ENCODE results near the gene PKN3. TPM values are rescaled to one million over a fixed set of nuclear protein-coding genes. Genes with fewer than 3 reads are reported as not detected.
"Not testable (repeated sequence)": the region's sequence is repeated elsewhere in the genome, so short reads cannot be mapped to it uniquely, and the experiment has no call there.

The PKN3 gene
- total RNA-seq, 1 donor, result 3.6 TPM

- TF ChIP-seq, protein P1, sequence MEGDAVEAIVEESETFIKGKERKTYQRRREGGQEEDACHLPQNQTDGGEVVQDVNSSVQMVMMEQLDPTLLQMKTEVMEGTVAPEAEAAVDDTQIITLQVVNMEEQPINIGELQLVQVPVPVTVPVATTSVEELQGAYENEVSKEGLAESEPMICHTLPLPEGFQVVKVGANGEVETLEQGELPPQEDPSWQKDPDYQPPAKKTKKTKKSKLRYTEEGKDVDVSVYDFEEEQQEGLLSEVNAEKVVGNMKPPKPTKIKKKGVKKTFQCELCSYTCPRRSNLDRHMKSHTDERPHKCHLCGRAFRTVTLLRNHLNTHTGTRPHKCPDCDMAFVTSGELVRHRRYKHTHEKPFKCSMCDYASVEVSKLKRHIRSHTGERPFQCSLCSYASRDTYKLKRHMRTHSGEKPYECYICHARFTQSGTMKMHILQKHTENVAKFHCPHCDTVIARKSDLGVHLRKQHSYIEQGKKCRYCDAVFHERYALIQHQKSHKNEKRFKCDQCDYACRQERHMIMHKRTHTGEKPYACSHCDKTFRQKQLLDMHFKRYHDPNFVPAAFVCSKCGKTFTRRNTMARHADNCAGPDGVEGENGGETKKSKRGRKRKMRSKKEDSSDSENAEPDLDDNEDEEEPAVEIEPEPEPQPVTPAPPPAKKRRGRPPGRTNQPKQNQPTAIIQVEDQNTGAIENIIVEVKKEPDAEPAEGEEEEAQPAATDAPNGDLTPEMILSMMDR (IDR thresholded peaks at IDR 0.05; ENCODE audit: insufficient read depth, low read length), result no peak
- no peak for DNase-seq (ENCODE audit: low read depth)
- H3K4me3 ChIP-seq (ENCODE audit: low read depth, low read length), result no peak overlapping the region
Observed at GRCh38 chr9:128685636-128686489, 16.4 kb upstream of the PKN3 start.

DNA sequence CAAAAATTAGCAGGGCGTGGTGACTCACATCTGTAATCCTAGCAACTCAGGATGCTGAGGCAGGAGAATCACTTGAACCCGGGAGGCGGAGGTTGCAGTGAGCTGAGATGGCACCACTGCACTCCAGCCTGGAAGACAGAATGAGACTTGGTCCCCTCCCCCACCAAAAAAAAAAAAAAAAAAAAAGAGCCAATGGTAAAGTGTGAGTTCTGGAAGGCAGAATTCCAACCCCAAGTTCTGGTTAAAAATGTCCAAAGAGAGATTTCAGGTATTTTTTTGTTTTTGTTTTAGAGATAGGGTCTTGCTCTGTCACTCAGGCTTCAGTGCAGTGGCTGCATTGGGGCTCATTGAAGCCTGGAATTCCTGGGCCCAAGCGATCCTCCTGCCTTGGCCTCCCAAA, 14.8 kb upstream of the PKN3 start:
- H3K4me3 ChIP-seq (ENCODE audit: low read depth, low read length), result no peak overlapping the region
- TF ChIP-seq, protein P1 (IDR thresholded peaks at IDR 0.05; ENCODE audit: insufficient read depth, low read length), result no peak
- no peak for DNase-seq (ENCODE audit: low read depth)

DNA sequence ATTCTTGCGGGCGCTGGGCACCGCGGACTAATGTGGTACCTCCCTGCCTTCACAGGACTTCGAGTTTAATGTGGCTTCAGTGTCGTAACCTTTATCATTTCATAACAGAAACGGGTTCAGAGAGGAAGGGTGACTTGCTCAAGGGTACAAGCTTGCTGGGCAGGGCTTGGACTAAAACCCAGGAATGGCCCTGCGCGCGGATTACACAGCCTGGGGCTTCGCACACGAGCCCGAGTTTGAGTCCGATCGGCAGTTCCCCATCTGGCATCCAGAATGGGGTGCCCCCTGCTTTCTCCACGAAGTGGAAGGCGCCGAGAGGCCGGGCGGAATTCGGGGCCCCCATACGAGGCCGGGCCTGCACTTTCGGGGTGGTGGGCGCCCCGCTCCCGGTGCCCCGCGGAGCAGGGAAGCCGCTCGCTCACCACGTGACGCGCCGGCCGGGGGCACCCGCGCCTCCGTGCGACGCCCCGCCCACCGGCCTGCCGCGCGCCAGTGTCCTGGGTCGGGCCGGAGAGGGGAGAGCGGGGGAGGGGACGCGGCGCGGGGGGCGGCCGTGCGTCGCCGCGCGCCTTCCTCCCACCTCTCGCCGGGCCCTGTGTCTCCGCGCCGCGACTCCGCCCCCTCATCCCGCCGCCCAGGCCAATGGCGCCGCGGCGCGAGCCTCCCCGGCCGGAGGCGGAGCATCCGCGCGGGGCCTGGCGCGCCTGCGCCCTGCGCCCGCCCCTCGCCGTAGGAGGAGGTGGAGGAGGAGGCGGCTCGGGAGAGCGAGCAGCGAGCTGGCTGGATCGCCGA, 13.6 kb upstream of the PKN3 start, which contains the start of gene SET:
TSS of gene SET (plus strand) at position 722 of the 792 bp plus-strand sequence. CDS start 361 bp downstream, outside the sequence.
- TF ChIP-seq, protein P1 (IDR thresholded peaks at IDR 0.05; ENCODE audit: insufficient read depth, low read length), result no peak
- DNase-seq (ENCODE audit: low read depth), result peak; percentile 85
- peak within 1 kb of the TSS; percentile 94 for H3K4me3 ChIP-seq (ENCODE audit: low read depth, low read length)

DNA sequence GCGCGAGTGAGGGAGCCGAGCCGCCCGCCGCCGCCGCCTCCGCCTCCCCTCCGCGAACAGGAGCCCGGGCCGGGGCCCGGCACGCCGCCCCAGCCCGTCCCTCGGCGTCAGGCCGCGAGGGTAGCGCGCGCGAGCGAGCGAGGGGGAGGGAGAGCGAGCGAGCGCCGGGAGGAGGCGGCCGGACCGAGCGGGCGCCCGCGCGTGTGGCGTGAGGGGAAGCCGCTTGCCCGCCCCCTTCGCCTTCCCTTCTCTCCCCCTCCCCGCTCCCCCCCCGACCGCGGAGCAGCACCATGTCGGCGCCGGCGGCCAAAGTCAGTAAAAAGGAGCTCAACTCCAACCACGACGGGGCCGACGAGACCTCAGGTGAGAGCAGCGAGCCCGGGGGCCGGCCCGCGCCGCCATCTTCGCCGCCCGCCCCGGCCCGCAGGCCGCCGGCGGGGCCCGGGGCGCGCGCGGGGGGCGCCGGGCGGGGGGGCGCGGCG, 13.0 kb upstream of the PKN3 start:
- H3K4me3 ChIP-seq (ENCODE audit: low read depth, low read length), result peak overlapping the region; percentile 94
- peak; percentile 28 for DNase-seq (ENCODE audit: low read depth)
- TF ChIP-seq, protein P1 (IDR thresholded peaks at IDR 0.05; ENCODE audit: insufficient read depth, low read length), result no peak

DNA sequence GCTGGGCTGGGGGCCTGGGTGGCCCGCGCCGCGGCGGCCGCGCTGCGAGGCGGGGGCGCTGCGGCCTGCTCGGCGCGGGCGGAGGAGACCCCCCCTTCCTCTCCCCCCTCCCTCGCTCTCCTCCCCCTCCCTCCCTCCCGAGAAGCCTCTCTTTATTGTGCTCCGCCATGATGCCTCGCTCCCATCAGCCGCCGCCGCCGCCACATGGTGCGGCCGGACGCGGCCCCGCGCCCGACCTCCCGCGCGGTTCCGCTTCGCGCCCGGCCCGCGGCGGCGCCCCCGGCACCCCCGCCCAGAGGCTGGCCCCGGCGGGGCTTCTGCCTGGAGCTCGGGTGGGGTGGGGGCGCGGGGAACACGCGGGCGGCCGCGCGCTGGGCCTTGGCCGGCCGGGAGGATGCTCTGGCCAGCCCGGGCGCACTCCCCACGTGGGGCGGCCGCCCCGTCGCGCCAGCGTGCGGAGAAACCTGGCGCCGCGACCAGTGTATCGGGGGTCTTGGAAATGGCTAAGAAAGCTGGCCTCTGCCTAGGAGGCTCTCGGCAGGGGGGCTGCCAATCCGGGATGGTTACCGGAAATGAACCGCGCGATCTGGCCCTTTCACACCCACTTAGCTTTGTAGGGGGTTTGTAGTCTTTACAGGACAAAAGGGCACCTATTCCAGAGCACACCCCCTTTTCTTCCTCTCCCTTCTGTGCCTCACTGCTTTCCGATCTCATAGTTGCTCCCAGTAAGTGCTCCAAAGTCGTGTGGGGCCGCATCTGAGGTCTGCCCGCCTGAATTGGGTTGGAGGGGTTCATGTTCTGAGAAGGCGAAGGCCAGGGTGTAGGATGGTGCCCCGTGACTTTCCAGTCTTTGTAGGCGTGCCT, 12.3 kb upstream of the PKN3 start:
- peak; percentile 39 for DNase-seq (ENCODE audit: low read depth)
- TF ChIP-seq, protein P1 (IDR thresholded peaks at IDR 0.05; ENCODE audit: insufficient read depth, low read length), result no peak
- H3K4me3 ChIP-seq (ENCODE audit: low read depth, low read length), result peak overlapping the region; percentile 94

- peak overlapping the region; percentile 94 for H3K4me3 ChIP-seq (ENCODE audit: low read depth, low read length)
- no peak for DNase-seq (ENCODE audit: low read depth)
- TF ChIP-seq, protein P1 (IDR thresholded peaks at IDR 0.05; ENCODE audit: insufficient read depth, low read length), result no peak
Observed at GRCh38 chr9:128690684-128691034, 11.6 kb upstream of the PKN3 start.

DNA sequence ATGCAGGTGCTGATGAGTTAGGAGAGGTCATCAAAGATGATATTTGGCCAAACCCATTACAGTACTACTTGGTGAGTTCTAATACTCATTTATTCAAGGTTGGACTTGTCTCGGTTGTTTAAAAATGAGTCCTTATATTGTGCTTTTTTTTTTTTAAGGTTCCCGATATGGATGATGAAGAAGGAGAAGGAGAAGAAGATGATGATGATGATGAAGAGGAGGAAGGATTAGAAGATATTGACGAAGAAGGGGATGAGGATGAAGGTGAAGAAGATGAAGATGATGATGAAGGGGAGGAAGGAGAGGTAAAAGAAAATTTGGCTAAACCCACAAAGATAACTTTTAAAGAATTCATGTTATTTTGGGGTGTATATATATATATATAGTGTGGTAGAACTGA, 8.6 kb upstream of the PKN3 start:
- DNase-seq (ENCODE audit: low read depth), result not testable (repeated sequence)

More for the DNA sequence above, 8.6 kb upstream of the PKN3 start:
- not testable (repeated sequence) for H3K4me3 ChIP-seq (ENCODE audit: low read depth, low read length)

All from fibroblast of the aortic adventitia (primary cell).